MM.1S (cell line): Measurements from ENCODE around the gene NARF.

ENCODE experiments used
- CTCF ChIP-seq: fragments of 300-600 bp; sonication (generic); IDR thresholded peaks from 2 replicates; pipeline ENCODE4 v1.5.1; 2016; ENCODE audit warnings: antibody characterized with exemption, low read length, mixed read lengths
- EZH2 ChIP-seq: fragments of 300-600 bp; sonication (generic); optimal IDR thresholded peaks from 2 replicates; pipeline ENCODE3; 2017; ENCODE audit warnings: low read depth, mild to moderate bottlenecking, antibody characterized with exemption, low read length, mixed read lengths
- EZH2phosphoT487 ChIP-seq: fragments of 300-600 bp; sonication (generic); IDR thresholded peaks from 2 replicates; pipeline ENCODE4 v1.6.1; 2018; ENCODE audit warnings: antibody characterized with exemption, low read length

GRCh38 chr17:82480318-82480717 lies 21.8 kb downstream of the NARF start:
- TF ChIP-seq EZH2 = no peak
- TF ChIP-seq CTCF = no peak
- TF ChIP-seq EZH2phosphoT487 = no peak
